AG09309 (cell line): ENCODE data around the gene TMTC1.

Source experiments
- DNase-seq: peaks from one replicate; pipeline ENCODE4 v3.0.0-alpha.2; 2010; ENCODE audit warnings: low read depth
- H3K4me3 ChIP-seq: 2 replicates; pipeline ENCODE4 v1.5.1; 2011; ENCODE audit warnings: mild to moderate bottlenecking, low read depth, low read length, moderate library complexity; ENCODE audit not compliant: control insufficient read depth
- TF ChIP-seq, protein P1 (sequence below): IDR thresholded peaks from 2 replicates; pipeline ENCODE4 v1.5.1; 2011; ENCODE audit warnings: mild to moderate bottlenecking, low read depth, low read length, inconsistent platforms; ENCODE audit not compliant: insufficient read depth, control insufficient read depth; ENCODE audit errors: missing control alignments

Gene TMTC1

DNA sequence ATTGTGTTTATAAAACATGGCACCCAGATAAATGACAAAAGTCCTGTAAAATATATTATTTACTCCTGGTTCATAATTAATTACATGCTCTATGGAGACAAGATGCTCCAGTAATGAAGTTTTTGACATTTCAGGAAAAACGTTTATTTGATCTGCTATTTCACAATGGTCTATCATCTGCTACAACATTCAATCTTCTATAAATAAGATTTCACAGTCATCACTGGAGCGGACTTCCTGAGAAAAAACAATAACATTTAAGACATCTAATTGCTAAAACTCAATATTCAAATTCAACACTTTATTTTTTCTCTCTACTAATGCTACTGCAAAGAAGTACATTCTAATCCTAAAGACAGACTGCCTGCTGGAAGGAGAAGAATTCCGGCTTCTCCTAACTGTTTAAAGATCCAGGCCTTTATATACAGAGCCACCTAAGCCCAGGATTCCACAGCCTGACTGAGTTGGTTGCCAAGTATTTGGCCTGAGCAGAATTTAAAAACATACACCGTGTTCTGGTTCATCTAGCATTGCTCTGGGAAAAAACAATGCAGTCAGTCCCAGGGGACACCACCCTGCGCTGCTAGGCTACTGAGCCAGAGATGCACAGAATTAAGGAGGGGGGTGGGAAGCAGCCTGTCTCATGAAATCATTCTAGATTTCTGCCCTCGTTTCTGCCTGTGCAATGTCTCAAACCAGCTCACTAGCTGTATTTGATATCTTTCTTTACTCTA is 58.0 kb downstream of the TMTC1 start:
- H3K4me3 ChIP-seq: no peak overlapping the region
- no peak for DNase-seq
- TF ChIP-seq, protein P1, sequence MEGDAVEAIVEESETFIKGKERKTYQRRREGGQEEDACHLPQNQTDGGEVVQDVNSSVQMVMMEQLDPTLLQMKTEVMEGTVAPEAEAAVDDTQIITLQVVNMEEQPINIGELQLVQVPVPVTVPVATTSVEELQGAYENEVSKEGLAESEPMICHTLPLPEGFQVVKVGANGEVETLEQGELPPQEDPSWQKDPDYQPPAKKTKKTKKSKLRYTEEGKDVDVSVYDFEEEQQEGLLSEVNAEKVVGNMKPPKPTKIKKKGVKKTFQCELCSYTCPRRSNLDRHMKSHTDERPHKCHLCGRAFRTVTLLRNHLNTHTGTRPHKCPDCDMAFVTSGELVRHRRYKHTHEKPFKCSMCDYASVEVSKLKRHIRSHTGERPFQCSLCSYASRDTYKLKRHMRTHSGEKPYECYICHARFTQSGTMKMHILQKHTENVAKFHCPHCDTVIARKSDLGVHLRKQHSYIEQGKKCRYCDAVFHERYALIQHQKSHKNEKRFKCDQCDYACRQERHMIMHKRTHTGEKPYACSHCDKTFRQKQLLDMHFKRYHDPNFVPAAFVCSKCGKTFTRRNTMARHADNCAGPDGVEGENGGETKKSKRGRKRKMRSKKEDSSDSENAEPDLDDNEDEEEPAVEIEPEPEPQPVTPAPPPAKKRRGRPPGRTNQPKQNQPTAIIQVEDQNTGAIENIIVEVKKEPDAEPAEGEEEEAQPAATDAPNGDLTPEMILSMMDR: no peak

DNA sequence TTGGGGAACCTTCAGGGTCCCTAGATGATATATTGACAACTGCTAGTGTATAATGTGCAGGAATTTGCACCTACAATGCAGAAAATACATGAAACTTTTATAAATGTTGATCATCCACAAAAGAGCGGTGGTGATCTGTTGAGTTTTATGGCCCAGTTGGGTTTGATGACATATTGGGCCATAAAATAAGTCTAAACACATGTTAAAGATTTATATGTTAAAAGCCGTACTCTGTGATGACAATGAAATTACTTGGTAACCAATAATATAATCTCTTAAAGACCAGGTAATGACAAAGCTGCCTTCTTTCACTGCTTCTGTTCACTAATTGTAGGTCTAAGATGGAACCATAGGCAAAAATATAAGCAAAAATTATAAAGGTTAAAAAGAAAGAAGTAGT is 61.6 kb downstream of the TMTC1 start:
- DNase-seq: no peak
- TF ChIP-seq, protein P1: no peak
- H3K4me3 ChIP-seq: no peak overlapping the region

DNA sequence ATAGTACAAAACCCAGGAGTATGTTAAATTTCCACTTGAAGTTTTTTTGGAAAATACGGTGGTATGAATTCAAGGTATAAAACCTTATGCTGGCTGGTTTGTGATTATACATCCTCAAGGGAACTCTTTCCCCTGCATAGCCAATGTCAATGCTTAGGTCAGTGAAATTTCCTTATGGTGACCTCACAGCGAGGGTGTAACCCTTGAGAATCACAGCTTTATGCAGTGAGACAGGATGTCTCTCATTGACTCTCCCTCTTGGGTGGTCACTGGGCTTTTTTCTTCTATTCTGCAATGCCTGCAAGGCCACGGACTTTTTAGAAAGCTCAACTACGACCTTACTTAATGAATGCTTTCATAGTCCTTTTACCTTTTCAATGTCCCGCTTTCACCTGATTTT is 64.4 kb downstream of the TMTC1 start:
- no peak for DNase-seq
- TF ChIP-seq, protein P1: no peak
- no peak overlapping the region for H3K4me3 ChIP-seq

DNA sequence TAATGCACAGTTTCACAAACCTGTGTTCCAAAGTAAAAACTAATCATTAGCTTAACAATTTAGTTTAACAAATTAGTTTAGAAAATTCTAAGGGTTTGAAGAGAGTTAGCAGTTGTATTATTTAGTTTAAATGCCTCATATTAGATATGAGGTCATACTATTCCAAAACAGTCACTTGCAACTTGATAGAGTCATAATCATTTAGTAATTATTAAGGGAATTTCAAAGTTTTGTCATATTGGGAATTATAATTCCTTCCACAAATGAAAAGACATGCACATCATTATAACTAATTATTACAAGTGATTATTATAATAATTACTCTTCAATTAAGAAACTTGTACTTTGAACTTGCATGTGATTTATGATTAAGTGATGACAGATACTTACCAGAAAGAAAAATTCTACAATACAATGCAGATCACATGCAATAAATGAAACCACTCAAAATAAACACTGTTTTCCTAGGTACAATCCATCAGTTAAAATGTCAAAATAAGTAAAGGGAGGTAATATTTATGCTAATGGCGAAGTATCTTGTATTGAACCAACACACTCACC is 66.1 kb downstream of the TMTC1 start:
- TF ChIP-seq, protein P1: no peak
- H3K4me3 ChIP-seq: no peak overlapping the region
- no peak for DNase-seq

DNA sequence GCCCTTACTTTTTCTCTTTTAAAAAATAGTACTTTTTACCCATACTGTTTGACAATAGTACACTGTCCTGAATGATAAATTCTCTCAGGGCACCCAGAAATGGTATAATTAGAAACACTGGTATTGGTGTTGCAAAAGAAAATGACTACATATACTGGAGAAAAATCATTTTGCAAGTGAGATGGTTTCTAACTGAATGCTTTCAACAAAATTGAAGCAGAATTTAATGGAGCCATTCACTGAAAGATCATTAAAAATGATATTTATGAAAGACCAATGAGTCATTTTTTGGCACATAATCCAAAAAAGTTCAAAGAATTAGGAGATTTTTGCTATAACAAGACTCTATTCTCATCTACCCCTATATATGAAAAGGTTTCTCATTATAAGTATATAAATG is 68.8 kb downstream of the TMTC1 start:
- H3K4me3 ChIP-seq: no peak overlapping the region
- TF ChIP-seq, protein P1: no peak
- no peak for DNase-seq

DNA sequence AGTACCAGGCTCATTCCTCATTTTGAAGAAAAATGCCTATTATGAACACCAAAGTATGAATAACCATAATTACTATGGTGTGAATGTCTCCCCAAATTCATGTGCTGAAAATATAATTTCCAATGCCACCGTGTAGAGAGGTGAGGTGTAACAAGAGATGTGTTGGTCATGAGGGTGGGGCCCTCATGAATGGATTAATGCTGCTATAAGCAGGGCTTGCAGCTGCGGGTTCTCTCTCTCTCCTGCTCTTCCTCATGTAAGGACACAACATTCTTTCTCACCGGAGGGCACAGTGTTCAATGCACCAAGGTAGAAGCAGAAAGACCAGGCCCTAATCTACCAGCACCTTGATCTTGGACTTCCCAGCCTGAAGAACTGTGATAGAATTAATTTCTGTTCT is 70.0 kb downstream of the TMTC1 start:
- no peak overlapping the region for H3K4me3 ChIP-seq
- no peak for DNase-seq
- TF ChIP-seq, protein P1: no peak

DNA sequence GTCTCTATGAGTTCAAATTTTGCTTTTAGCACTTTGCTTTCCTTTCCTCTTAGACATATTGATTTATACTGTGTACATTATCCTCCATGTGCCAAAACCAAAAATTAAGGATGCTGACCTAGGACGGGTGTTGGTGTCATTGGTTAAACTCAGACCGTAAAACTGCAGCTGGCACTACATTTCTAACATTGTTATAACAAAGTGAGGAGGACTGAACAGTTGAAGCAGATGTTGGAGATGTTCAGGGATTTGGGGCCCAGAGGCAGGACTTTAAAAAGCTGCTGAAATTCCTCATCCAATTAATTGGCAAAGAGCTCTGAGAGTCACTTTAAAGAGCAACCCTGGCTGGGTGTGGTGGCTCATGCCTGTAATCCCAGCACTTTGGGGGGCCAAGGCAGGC is 72.4 kb downstream of the TMTC1 start:
- H3K4me3 ChIP-seq: no peak overlapping the region
- TF ChIP-seq, protein P1: no peak
- no peak for DNase-seq
